Measurements from ENCODE around the gene CLDN7.

CLDN7 gene

DNA sequence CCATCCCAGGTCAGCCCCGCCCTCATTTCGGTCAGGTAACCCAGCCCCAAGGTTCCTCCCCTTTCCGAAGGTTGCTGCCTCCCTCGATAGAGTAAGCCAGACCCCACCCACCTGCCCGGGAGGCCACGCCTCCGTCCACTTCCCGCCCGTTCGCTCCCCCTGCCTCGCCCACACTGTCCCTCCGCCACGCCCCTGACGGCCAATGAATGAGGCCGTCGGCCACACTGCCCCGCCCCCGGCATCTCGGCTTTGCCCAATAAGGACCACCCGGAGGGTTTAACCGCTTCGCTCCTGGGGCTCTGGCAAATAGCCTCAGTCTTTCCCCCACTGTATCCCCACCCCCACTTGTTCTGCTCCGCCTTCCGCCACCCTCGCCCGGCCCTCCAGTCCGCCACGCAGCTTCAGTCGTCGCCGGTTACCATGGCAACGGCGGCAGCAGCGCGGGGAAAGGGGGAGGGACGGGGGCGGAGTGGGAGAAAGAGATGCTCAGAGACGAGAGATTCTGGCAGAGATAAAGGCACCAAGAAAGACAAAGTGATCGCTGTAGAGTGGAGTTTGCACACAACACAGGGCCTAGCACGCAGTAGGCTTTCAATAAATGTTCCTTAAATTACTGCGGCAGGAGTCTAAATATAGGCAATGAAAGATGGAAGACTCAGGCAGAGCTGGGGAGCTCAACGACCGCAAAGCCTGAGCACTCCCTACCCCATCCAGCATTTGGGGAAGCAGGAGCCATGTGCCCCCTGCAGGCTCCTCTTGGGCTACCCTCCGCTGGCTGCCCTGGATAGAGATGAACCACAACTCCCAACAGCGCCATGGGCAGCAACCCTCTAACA lies 47.8 kb downstream of the CLDN7 start:
- TF ChIP-seq SIN3A (IDR thresholded peaks at IDR 0.05; ENCODE audit: borderline replicate concordance, insufficient read depth, low read length) (peak; percentile 75; the same call in 1 of the 2 replicates), POLR2AphosphoS5 (IDR thresholded peaks at IDR 0.05; ENCODE audit: low read depth, low read length) (no peak)

DNA sequence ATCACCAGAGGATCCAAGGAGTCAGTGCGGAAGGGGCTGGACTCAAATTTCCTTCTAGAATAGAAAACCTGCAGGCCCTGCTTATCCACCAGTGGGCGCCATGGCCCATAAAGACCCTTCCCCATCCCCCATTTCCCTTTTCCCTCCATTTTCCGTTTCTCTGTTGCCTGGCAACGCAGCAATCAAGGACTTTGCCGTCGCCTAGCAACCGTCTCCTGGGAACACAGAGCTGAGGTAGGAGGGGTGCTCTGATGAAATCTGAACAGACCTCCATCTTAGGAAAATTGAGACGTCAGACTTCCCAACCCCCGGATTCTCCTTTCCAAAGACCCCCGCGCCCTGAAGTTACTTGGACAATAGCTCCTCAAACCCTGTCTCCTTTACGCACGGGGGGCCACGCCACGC lies 48.4 kb downstream of the CLDN7 start:
- TF ChIP-seq TAF1 (IDR thresholded peaks at IDR 0.05; ENCODE audit: borderline replicate concordance, insufficient read depth, low read length), result no peak
- TF ChIP-seq, protein P1, sequence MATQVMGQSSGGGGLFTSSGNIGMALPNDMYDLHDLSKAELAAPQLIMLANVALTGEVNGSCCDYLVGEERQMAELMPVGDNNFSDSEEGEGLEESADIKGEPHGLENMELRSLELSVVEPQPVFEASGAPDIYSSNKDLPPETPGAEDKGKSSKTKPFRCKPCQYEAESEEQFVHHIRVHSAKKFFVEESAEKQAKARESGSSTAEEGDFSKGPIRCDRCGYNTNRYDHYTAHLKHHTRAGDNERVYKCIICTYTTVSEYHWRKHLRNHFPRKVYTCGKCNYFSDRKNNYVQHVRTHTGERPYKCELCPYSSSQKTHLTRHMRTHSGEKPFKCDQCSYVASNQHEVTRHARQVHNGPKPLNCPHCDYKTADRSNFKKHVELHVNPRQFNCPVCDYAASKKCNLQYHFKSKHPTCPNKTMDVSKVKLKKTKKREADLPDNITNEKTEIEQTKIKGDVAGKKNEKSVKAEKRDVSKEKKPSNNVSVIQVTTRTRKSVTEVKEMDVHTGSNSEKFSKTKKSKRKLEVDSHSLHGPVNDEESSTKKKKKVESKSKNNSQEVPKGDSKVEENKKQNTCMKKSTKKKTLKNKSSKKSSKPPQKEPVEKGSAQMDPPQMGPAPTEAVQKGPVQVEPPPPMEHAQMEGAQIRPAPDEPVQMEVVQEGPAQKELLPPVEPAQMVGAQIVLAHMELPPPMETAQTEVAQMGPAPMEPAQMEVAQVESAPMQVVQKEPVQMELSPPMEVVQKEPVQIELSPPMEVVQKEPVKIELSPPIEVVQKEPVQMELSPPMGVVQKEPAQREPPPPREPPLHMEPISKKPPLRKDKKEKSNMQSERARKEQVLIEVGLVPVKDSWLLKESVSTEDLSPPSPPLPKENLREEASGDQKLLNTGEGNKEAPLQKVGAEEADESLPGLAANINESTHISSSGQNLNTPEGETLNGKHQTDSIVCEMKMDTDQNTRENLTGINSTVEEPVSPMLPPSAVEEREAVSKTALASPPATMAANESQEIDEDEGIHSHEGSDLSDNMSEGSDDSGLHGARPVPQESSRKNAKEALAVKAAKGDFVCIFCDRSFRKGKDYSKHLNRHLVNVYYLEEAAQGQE (IDR thresholded peaks at IDR 0.05; ENCODE audit: insufficient read depth in 1 of 2, low read depth in 2 of 2, low read length in 2 of 2), result no peak
- 0 out of 2 replicates have a peak, but pooled peaks have one; percentile 52 for TF ChIP-seq SIN3A (IDR thresholded peaks at IDR 0.05; ENCODE audit: borderline replicate concordance, insufficient read depth, low read length)
- TF ChIP-seq POLR2AphosphoS5 (IDR thresholded peaks at IDR 0.05; ENCODE audit: low read depth, low read length), result no peak
- no peak for TF ChIP-seq FOXP2 (optimal IDR thresholded peaks at IDR 0.05; ENCODE audit: borderline replicate concordance, extremely low read depth, extremely low read length, insufficient read depth)

DNA sequence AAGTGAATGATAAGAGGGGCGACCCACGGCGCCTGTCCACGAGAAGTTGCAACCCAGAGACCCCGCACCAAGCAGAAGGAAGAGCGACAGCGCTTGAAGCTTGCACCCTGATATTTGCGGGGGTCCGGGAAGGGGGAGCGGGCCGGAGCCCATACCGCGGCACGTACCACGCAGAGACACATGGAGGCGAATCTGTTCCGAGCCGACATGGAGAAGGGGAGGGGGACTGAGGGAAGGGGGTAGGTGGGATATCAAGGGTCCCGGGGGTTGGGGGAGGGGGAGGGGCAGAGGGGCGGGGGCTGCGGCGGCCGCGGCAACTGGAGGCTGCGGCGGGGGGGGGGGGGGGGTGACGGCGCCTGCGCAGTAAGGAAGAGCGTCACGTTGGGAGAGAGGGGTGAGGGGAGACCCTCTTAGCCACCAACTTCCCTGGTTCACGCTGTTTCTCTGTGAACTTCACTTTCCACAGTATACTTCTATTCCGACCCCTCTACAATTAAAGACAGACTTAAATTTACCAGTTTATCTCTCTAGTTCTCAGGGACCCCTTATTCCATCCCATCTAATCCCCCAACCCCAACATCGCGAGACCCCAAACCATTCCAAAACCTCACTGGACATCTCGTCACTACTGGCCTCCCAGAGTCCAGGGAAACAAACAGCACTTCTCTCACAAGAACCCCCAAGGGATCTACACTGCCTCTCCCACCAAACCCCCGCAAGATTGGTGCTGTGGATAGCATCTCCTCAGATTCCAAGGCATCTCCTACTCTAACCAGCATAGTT lies 50.6 kb downstream of the CLDN7 start:
- TF ChIP-seq SIN3A (IDR thresholded peaks at IDR 0.05; ENCODE audit: borderline replicate concordance, insufficient read depth, low read length) (no peak), POLR2AphosphoS5 (IDR thresholded peaks at IDR 0.05; ENCODE audit: low read depth, low read length) (no peak)

All from PFSK-1 (cell line).